Heart right ventricle (tissue), 16 donors: ENCODE data around the gene VDR. TPM values are rescaled to one million over a fixed set of nuclear protein-coding genes. Genes with fewer than 3 reads are reported as not detected.

Experiments
- ATAC-seq, 8 donors: fragments of 200-7000 bp; cut with Tn5 transposase; one replicate each; pipeline ENCODE4 v1.9.1; 2020; ENCODE audit warnings: mild to moderate bottlenecking in 8 of 8, moderate library complexity in 8 of 8, moderate number of reproducible peaks in 1 of 8
- DNase-seq, 2 donors: peaks; one replicate each; pipeline ENCODE4 v3.0.0-alpha.2; 2020
- H3K27ac ChIP-seq, 10 donors: fragments of 200-600 bp; sonication (generic) in 2 of 10; one replicate each; pipeline versions ENCODE4 v1.5.0 to v1.8.0; 2020 to 2022; ENCODE audit warnings: mild to moderate bottlenecking in 3 of 10
- H3K27me3 ChIP-seq, 7 donors: fragments of 200-600 bp; one replicate each; pipeline ENCODE4 v1.8.0; 2021 to 2022; ENCODE audit warnings: mild to moderate bottlenecking in 2 of 7
- H3K36me3 ChIP-seq, 9 donors: fragments of 200-600 bp; sonication (generic) in 1 of 9; one replicate each; pipeline versions ENCODE4 v1.5.0 to v1.8.0; 2020 to 2022; ENCODE audit warnings: mild to moderate bottlenecking in 2 of 9
- H3K4me1 ChIP-seq, 9 donors: fragments of 200-600 bp; sonication (generic) in 1 of 9; one replicate each; pipeline versions ENCODE4 v1.5.0 to v1.8.0; 2020 to 2022; ENCODE audit warnings: mild to moderate bottlenecking in 4 of 9
- H3K4me3 ChIP-seq, 10 donors: fragments of 200-600 bp; sonication (generic) in 2 of 10; one replicate each; pipeline versions ENCODE4 v1.5.0 to v1.8.0; 2020 to 2022; ENCODE audit warnings: mild to moderate bottlenecking in 7 of 10, moderate library complexity in 2 of 10
- H3K9me3 ChIP-seq, 11 donors: fragments of 200-600 bp in 10 of 11; sonication (generic) in 2 of 11; one replicate each; pipeline versions ENCODE4 v1.5.0 to v1.8.0; 2013 to 2022; ENCODE audit warnings: mild to moderate bottlenecking in 2 of 11, control low read depth in 1 of 11, moderate library complexity in 1 of 11
- CTCF ChIP-seq, 9 donors: fragments of 200-600 bp; sonication (generic) in 2 of 9; IDR thresholded peaks; one replicate each; pipeline versions ENCODE4 v1.5.0 to v1.8.0; 2021 to 2022; ENCODE audit warnings: antibody characterized with exemption in 9 of 9, mild to moderate bottlenecking in 5 of 9, moderate library complexity in 1 of 9
- WGBS, 2 donors: extraction: QIAGEN DNeasy Blood & Tissue Kit; methylation state at CpG; one replicate each; pipeline ENCODE4 v1.1.7; 2013; ENCODE audit warnings: inconsistent platforms in 1 of 2; 5-methylcytosine and 5-hydroxymethylcytosine counted together
- intact Hi-C, 10 donors: fragments of 100-400 bp; cut with DNase I; formaldehyde crosslinking; loops; one replicate each; pipeline versions ENCODE4 v1.11.1 to v1.14.2; 2022
- polyA plus RNA-seq, 2 donors: library from polyadenylated mRNA; stranded (reverse); fragments of 200-250 nt; gene quantifications; one replicate each; pipeline ENCODE4 v1.2.3, GENCODE V29; 2013
- total RNA-seq, 10 donors: library from RNA; stranded (reverse); fragmentation: NEBNext Ultra II Directional in 3 of 10; extraction: Animal tissue kit (Norgen Biotek cat#: 25700) in 3 of 10; gene quantifications; one replicate each; pipeline versions ENCODE4 v1.2.1 to v1.2.4, GENCODE V29; 2021 to 2023
- donor health status: Arrhythmogenic right ventricular cardiomyopathy.
- donor health status: ischemic (EF 13 %, LVEDD 7.1; RV severe dilation, severe dysfunction).
- donor health status: healthy with polysubstance abuse.
- donor health status: DM: no; HTN: yes; CAD: no.
- donor health status: DM: no; HTN: no; CAD: no.
- donor health status: ischemic (EF 25% LVEDD 6.9; RV normal size, moderate dysfunction).
- donor health status: ischemic (EF 25% LVEDD 5.7; RV mildly dilated, moderate dysfunction).
- donor health status: healthy.
- donor health status: DM: yes; HTN: yes; CAD: no.
- donor health status: Ischemic cardiomyopathy.
- donor health status: ischemic (EF 35%, LVEDD 5.7; RV mildly dilated, moderate dysfunction).
- donor health status: nonischemic (EF 11% LVEDD 7.7; RV severe dilation, severe dysfunction).
- donor health status: DM: yes; HTN: yes; CAD: no.
- donor health status: PGD.
- donor health status: ischemic (EF 29% LVEDD 5.4; RV normal size, mild dysfunction).
- donor health status: nonischemic (EF 23%, LVEDD 6.1; RV moderate dilation, normal function).

The VDR gene
- total and polyA plus RNA-seq, 12 donors = 0.08 to 3.0 (median 0.31) TPM

- Histone ChIP-seq H3K27ac (no peak overlapping the region), H3K4me3 (no peak overlapping the region), H3K4me1 (peaks cover 0 to 18% (median 4%) of the 10 kb centered on the region in 9 donors), H3K27me3 (peaks cover 0 to 32% (median 18%) of the 10 kb centered on the region in 7 donors), H3K9me3 (no peaks in the 10 kb centered on the region), H3K36me3 (no peaks in the 10 kb centered on the region)
- ATAC-seq (no peak), DNase-seq (no peak)
- 86 to 95% methylated on average over 6 of the region's 6 CpGs for WGBS, 2 donors
- no peak for TF ChIP-seq CTCF (IDR thresholded peaks at IDR 0.05)
- intact Hi-C loops = loop anchor here in 4 of 10 donors (5.0 to 10.0 kb wide), 4 partner anchors 38 to 230 kb away; no protein-coding TSS in a partner anchor
Measured at GRCh38 chr12:47944685-47945340, 40.0 kb upstream of the VDR start.

DNA sequence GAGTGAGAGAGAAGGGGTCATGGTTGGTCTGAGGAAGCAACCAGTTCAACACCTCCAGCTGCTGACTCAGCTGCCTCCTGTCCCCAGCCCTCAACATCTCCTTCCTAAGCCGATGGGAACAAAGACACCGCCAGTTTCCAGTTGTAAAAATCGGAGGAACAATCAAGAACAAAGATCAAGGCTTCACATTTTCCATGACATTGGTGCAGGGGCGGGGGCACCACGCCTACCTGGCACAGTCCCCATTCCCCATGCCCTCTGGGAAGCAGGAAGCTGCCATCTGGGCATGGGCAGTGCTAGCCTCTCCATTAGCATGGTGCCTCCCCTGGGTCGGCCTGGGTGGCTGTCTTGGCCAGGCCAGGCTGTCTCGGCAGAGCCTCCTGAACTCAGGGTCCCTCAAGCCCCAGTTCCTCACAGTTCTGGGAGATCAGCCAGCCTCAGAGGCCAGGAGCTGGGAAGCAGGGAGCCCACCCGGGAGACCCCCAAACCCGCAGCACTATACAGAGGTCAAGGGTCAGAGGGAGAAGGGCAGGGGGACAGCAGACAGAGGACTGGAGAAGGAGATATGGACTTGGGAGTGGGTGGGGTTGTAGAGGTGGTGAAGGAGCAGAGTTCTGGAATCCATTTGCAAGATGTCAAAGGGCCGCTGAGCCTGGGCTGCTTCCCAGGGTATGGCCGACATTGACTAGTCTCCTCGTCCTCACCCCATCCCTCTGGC, 39.0 kb upstream of the VDR start:
- 69 to 85% methylated on average over 11 to 12 of the region's 12 CpGs for WGBS, 2 donors
- no peak for TF ChIP-seq CTCF (IDR thresholded peaks at IDR 0.05)
- DNase-seq (no peak), ATAC-seq (no peak)
- no peak overlapping the region for H3K27ac ChIP-seq
- H3K27me3 ChIP-seq = peaks cover 0 to 32% (median 18%) of the 10 kb centered on the region in 7 donors
- H3K4me3 ChIP-seq = no peak overlapping the region
- intact Hi-C loops = loop anchor here in 2 of 10 donors (10.0 kb wide), 3 partner anchors 79 to 229 kb away; no protein-coding TSS in a partner anchor
- no peaks in the 10 kb centered on the region for H3K9me3 ChIP-seq
- no peaks in the 10 kb centered on the region for H3K36me3 ChIP-seq
- H3K4me1 ChIP-seq = peaks cover 0 to 14% (median under 1%) of the 10 kb centered on the region in 9 donors

DNA sequence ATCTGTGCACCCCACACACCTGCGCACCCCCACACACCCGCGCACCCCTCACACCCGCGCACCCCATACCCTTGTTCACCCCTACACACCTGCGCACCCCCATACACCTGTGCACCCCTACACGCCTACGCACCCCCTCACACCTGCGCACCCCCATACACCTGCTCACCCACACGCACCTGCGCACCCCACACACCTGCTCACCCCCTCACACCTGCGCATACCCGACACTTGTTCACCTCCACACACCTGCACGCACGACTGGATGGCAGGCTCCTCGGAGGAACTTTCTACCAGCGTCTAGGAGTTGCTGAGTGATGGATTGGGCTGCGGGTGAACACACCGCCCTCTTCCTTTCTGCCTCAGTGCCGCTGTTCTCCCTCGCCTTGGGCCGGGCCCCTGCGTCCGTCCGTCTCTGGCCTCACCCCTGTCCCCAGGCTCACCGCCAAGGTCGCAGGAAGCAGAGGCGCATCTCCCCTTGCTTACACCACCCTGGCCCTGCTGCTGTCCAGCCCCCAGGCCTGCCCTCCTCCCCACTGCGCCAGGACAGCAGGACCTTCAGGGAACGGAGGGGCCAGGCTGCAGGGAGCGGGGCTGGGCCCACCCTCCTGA, 37.9 kb upstream of the VDR start:
- 65 to 73% methylated on average over 28 to 31 of the region's 31 CpGs for WGBS, 2 donors
- no peak for ATAC-seq

More for the DNA sequence above, 37.9 kb upstream of the VDR start:
- Histone ChIP-seq H3K27me3 (peaks cover 0 to 32% (median 18%) of the 10 kb centered on the region in 7 donors), H3K27ac (no peak overlapping the region), H3K9me3 (no peaks in the 10 kb centered on the region), H3K4me3 (no peak overlapping the region), H3K36me3 (no peaks in the 10 kb centered on the region), H3K4me1 (peaks cover 0 to 18% (median 5%) of the 10 kb centered on the region in 9 donors)
- no peak for DNase-seq
- intact Hi-C loops = loop anchor here in 2 of 10 donors (10.0 kb wide), 3 partner anchors 78 to 228 kb away; no protein-coding TSS in a partner anchor
- no peak for TF ChIP-seq CTCF (IDR thresholded peaks at IDR 0.05)
